ENCODE data around the gene NEK4. TPM values are rescaled to one million over a fixed set of nuclear protein-coding genes. Genes with fewer than 3 reads are reported as not detected.
A peak's percentile ranks its signal among the peaks of the same experiment; 100 is the strongest.

The NEK4 gene
- total and polyA plus RNA-seq, 2 of the 13 experiments (the other 11 are each of a cell fraction or from before 2014, with no cell fraction given), result 16.5 to 38.0 TPM

DNA sequence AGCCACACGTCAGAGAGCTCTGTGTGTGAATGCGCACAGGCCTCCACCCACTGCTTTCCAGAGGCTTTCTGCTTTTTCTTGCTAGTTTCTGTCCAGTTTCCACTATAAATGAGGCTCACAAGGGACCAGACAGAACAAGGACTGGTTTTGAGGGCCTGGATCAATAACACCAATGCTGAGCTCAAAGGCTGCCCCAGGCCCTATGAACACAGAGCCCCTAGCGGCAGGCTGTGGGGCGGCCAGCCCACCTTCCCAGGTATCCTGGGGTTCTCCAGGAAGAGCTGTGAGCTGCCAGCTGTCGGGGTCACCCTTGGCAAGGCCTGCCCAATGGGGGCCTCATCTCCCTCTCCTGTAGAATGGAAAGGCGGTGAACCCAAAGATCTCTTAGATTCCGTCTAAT lies 21.7 kb upstream of the NEK4 start (continued):
- peak; percentile 61; the same call in 1 of the 2 replicates for TF ChIP-seq REPIN1 (CRISPR knock-in tag; IDR thresholded peaks at IDR 0.05; ENCODE audit: borderline replicate concordance, low read depth)
- no peak for TF ChIP-seq ZNF672 (CRISPR knock-in tag; IDR thresholded peaks at IDR 0.05)
- TF ChIP-seq SP5 (CRISPR knock-in tag; IDR thresholded peaks at IDR 0.05; ENCODE audit: borderline replicate concordance, low read depth), result peak; percentile 47; the same call in 1 of the 2 replicates
- no peak for TF ChIP-seq ZFYVE20 (CRISPR knock-in tag; IDR thresholded peaks at IDR 0.05; ENCODE audit: borderline replicate concordance, low read depth)
- TF ChIP-seq, protein P1, sequence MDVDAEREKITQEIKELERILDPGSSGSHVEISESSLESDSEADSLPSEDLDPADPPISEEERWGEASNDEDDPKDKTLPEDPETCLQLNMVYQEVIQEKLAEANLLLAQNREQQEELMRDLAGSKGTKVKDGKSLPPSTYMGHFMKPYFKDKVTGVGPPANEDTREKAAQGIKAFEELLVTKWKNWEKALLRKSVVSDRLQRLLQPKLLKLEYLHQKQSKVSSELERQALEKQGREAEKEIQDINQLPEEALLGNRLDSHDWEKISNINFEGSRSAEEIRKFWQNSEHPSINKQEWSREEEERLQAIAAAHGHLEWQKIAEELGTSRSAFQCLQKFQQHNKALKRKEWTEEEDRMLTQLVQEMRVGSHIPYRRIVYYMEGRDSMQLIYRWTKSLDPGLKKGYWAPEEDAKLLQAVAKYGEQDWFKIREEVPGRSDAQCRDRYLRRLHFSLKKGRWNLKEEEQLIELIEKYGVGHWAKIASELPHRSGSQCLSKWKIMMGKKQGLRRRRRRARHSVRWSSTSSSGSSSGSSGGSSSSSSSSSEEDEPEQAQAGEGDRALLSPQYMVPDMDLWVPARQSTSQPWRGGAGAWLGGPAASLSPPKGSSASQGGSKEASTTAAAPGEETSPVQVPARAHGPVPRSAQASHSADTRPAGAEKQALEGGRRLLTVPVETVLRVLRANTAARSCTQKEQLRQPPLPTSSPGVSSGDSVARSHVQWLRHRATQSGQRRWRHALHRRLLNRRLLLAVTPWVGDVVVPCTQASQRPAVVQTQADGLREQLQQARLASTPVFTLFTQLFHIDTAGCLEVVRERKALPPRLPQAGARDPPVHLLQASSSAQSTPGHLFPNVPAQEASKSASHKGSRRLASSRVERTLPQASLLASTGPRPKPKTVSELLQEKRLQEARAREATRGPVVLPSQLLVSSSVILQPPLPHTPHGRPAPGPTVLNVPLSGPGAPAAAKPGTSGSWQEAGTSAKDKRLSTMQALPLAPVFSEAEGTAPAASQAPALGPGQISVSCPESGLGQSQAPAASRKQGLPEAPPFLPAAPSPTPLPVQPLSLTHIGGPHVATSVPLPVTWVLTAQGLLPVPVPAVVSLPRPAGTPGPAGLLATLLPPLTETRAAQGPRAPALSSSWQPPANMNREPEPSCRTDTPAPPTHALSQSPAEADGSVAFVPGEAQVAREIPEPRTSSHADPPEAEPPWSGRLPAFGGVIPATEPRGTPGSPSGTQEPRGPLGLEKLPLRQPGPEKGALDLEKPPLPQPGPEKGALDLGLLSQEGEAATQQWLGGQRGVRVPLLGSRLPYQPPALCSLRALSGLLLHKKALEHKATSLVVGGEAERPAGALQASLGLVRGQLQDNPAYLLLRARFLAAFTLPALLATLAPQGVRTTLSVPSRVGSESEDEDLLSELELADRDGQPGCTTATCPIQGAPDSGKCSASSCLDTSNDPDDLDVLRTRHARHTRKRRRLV (CRISPR knock-in tag; IDR thresholded peaks at IDR 0.05), result no peak
- TF ChIP-seq, protein P2, sequence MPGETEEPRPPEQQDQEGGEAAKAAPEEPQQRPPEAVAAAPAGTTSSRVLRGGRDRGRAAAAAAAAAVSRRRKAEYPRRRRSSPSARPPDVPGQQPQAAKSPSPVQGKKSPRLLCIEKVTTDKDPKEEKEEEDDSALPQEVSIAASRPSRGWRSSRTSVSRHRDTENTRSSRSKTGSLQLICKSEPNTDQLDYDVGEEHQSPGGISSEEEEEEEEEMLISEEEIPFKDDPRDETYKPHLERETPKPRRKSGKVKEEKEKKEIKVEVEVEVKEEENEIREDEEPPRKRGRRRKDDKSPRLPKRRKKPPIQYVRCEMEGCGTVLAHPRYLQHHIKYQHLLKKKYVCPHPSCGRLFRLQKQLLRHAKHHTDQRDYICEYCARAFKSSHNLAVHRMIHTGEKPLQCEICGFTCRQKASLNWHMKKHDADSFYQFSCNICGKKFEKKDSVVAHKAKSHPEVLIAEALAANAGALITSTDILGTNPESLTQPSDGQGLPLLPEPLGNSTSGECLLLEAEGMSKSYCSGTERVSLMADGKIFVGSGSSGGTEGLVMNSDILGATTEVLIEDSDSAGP (CRISPR knock-in tag; IDR thresholded peaks at IDR 0.05; ENCODE audit: borderline replicate concordance), result peak; percentile 56
- TF ChIP-seq TEAD3 (CRISPR knock-in tag; optimal IDR thresholded peaks at IDR 0.05; ENCODE audit: borderline replicate concordance), result no peak
- TF ChIP-seq HOXA3 (CRISPR knock-in tag; IDR thresholded peaks at IDR 0.05), result no peak
- no peak for TF ChIP-seq NR1H2 (CRISPR knock-in tag; IDR thresholded peaks at IDR 0.05; ENCODE audit: borderline replicate concordance, low read depth)
- TF ChIP-seq ZNF232 (CRISPR knock-in tag; IDR thresholded peaks at IDR 0.05; ENCODE audit: borderline replicate concordance), result no peak
- TF ChIP-seq, protein P3, sequence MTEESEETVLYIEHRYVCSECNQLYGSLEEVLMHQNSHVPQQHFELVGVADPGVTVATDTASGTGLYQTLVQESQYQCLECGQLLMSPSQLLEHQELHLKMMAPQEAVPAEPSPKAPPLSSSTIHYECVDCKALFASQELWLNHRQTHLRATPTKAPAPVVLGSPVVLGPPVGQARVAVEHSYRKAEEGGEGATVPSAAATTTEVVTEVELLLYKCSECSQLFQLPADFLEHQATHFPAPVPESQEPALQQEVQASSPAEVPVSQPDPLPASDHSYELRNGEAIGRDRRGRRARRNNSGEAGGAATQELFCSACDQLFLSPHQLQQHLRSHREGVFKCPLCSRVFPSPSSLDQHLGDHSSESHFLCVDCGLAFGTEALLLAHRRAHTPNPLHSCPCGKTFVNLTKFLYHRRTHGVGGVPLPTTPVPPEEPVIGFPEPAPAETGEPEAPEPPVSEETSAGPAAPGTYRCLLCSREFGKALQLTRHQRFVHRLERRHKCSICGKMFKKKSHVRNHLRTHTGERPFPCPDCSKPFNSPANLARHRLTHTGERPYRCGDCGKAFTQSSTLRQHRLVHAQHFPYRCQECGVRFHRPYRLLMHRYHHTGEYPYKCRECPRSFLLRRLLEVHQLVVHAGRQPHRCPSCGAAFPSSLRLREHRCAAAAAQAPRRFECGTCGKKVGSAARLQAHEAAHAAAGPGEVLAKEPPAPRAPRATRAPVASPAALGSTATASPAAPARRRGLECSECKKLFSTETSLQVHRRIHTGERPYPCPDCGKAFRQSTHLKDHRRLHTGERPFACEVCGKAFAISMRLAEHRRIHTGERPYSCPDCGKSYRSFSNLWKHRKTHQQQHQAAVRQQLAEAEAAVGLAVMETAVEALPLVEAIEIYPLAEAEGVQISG (CRISPR knock-in tag; IDR thresholded peaks at IDR 0.05), result peak; percentile 92
- TF ChIP-seq, protein P4, sequence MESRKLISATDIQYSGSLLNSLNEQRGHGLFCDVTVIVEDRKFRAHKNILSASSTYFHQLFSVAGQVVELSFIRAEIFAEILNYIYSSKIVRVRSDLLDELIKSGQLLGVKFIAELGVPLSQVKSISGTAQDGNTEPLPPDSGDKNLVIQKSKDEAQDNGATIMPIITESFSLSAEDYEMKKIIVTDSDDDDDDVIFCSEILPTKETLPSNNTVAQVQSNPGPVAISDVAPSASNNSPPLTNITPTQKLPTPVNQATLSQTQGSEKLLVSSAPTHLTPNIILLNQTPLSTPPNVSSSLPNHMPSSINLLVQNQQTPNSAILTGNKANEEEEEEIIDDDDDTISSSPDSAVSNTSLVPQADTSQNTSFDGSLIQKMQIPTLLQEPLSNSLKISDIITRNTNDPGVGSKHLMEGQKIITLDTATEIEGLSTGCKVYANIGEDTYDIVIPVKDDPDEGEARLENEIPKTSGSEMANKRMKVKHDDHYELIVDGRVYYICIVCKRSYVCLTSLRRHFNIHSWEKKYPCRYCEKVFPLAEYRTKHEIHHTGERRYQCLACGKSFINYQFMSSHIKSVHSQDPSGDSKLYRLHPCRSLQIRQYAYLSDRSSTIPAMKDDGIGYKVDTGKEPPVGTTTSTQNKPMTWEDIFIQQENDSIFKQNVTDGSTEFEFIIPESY (CRISPR knock-in tag; IDR thresholded peaks at IDR 0.05), result peak; percentile 7; the same call in 1 of the 2 replicates
- TF ChIP-seq ZNF501 (CRISPR knock-in tag; IDR thresholded peaks at IDR 0.05), result no peak
- no peak for TF ChIP-seq ZSCAN12 (CRISPR knock-in tag; IDR thresholded peaks at IDR 0.05)
- TF ChIP-seq, protein P5, sequence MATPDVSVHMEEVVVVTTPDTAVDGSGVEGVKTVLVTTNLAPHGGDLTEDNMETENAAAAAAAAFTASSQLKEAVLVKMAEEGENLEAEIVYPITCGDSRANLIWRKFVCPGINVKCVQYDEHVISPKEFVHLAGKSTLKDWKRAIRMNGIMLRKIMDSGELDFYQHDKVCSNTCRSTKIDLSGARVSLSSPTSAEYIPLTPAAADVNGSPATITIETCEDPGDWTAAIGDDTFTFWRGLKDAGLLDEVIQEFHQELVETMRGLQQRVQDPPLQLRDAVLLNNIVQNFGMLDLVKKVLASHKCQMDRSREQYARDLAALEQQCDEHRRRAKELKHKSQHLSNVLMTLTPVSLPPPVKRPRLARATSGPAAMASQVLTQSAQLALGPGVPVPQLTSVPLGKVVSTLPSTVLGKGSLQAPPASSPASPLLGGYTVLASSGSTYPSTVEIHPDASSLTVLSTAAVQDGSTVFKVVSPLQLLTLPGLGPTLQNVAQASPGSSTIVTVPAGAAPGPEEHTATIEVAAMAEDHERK (CRISPR knock-in tag; IDR thresholded peaks at IDR 0.05; ENCODE audit: low read depth), result no peak

Data from HepG2 (cell line).